Nephron (organoid): ENCODE data around the gene CC2D2A.
A peak's percentile ranks its signal among the peaks of the same experiment; 100 is the strongest.

Experiments
- H3K27ac Mint-ChIP-seq, 3 experiments: 2 replicates each; pipeline ENCODE4 v1.8.0; 2020; ENCODE audit warnings: mixed read lengths in 3 of 3, mild to moderate bottlenecking in 2 of 3, moderate library complexity in 1 of 3
- H3K27me3 Mint-ChIP-seq: 2 replicates; pipeline ENCODE4 v1.8.0; 2021; ENCODE audit warnings: low read depth, mild to moderate bottlenecking, moderate library complexity, mixed read lengths
- H3K36me3 Mint-ChIP-seq: 2 replicates; pipeline ENCODE4 v1.8.0; 2020; ENCODE audit warnings: low read depth, mixed read lengths
- H3K4me1 Mint-ChIP-seq: 2 replicates; pipeline ENCODE4 v1.8.0; 2020; ENCODE audit warnings: mixed read lengths
- H3K4me3 Mint-ChIP-seq, 3 experiments: 2 replicates each; pipeline ENCODE4 v1.8.0; 2020; ENCODE audit warnings: mild to moderate bottlenecking in 3 of 3, mixed read lengths in 3 of 3, moderate library complexity in 2 of 3
- H3K9me3 Mint-ChIP-seq: 2 replicates; pipeline ENCODE4 v1.8.0; 2020; ENCODE audit warnings: mixed read lengths
- TF ChIP-seq, protein P1 (sequence below), 3 experiments: fragments of 200-600 bp; sonication (generic); IDR thresholded peaks; one replicate each; pipeline ENCODE4 v1.5.0; 2021; ENCODE audit warnings: antibody characterized with exemption in 3 of 3; ENCODE audit not compliant: unreplicated experiment in 3 of 3

CC2D2A gene

DNA sequence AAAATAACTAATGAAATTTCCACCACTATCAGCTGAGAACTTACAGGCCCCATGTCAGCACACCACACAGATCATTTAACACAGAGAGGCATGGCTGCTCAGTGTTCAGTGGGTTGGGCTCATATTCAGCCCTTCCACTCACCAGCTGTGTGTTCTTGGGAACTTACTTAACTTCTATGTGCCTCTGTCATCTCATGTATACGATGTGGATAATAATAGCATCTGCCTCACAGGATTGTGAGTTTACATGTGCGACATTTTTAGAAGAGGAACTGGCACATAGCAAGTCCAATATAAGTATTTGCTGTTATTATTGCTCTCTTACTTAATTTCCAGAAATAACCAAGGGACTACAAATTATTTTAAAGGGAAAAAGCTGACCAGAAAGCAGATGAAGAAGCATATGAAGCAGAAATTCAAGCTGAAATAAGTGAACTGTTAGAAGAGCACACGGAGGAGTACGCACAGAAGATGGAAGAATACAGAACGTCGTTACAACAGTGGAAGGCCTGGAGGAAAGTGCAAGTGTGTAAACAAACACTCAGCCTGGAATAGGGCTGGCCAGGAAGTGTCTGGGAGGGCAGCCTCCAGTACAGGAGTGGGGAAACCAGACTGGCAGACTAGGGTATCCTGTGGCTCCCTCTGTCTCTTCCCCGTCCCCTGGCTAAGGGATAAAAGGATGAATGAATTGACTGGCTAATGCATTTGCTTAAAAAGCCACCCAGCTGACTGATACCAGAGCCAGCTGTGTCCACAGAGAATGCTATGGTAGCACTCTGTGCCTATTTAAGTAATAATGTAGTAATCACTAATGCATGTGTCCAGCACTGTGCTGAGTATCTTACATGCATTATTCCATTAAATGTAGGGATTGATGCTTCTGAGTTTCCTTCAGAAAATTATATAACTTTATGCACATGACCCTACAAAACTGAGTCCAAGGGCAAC, 67.1 kb downstream of the CC2D2A start:
- Mint-ChIP-seq H3K27me3 (no peaks in the 10 kb centered on the region), H3K4me1 (peaks cover 11% of the 10 kb centered on the region), H3K36me3 (peaks cover 39% of the 10 kb centered on the region), H3K4me3 (no peak overlapping the region), H3K9me3 (no peaks in the 10 kb centered on the region), H3K27ac (peak overlapping the region in 1 of 3 experiments; percentile 5)
- TF ChIP-seq, protein P1, sequence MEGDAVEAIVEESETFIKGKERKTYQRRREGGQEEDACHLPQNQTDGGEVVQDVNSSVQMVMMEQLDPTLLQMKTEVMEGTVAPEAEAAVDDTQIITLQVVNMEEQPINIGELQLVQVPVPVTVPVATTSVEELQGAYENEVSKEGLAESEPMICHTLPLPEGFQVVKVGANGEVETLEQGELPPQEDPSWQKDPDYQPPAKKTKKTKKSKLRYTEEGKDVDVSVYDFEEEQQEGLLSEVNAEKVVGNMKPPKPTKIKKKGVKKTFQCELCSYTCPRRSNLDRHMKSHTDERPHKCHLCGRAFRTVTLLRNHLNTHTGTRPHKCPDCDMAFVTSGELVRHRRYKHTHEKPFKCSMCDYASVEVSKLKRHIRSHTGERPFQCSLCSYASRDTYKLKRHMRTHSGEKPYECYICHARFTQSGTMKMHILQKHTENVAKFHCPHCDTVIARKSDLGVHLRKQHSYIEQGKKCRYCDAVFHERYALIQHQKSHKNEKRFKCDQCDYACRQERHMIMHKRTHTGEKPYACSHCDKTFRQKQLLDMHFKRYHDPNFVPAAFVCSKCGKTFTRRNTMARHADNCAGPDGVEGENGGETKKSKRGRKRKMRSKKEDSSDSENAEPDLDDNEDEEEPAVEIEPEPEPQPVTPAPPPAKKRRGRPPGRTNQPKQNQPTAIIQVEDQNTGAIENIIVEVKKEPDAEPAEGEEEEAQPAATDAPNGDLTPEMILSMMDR (IDR thresholded peaks at IDR 0.05; ENCODE audit: unreplicated experiment in 3 of 3) = no peak

- TF ChIP-seq, protein P1 (IDR thresholded peaks at IDR 0.05; ENCODE audit: unreplicated experiment in 3 of 3) = no peak
- H3K4me3 Mint-ChIP-seq = no peak overlapping the region
- no peaks in the 10 kb centered on the region for H3K9me3 Mint-ChIP-seq
- H3K27me3 Mint-ChIP-seq = no peaks in the 10 kb centered on the region
- peaks cover under 1% of the 10 kb centered on the region for H3K4me1 Mint-ChIP-seq
- H3K27ac Mint-ChIP-seq = no peak overlapping the region
- peaks cover 53% of the 10 kb centered on the region for H3K36me3 Mint-ChIP-seq
Measured at GRCh38 chr4:15541941-15542340, 72.3 kb downstream of the CC2D2A start.

DNA sequence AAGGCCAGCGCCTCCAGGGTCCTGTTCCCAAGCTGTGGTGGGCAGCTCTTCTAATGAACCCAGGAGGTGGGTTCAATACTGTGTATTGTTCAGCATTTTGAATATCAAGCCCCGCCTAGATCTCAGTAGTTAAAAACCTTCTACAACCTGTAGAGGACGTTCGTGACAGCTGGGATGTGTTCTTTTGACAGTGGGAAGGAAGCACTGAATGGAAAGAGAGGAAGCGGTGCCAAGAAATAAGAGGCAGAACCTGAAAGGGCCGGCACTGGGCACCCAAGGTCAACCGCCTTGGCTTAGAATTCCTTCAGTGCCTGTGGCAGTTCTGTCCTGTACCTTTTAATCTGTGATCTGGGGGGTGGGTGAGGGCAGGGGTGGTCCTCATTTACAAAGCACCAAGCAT, 73.1 kb downstream of the CC2D2A start:
- Mint-ChIP-seq H3K4me3 (no peak overlapping the region), H3K27me3 (no peaks in the 10 kb centered on the region), H3K9me3 (no peaks in the 10 kb centered on the region), H3K27ac (no peak overlapping the region), H3K4me1 (no peaks in the 10 kb centered on the region), H3K36me3 (peaks cover 49% of the 10 kb centered on the region)
- TF ChIP-seq, protein P1 (IDR thresholded peaks at IDR 0.05; ENCODE audit: unreplicated experiment in 3 of 3) = no peak

- Mint-ChIP-seq H3K4me3 (peak overlapping the region in 1 of 3 experiments; percentile 18), H3K9me3 (no peaks in the 10 kb centered on the region), H3K27ac (peak overlapping the region; percentile 35 to 84 (median 82)), H3K4me1 (no peaks in the 10 kb centered on the region), H3K27me3 (no peaks in the 10 kb centered on the region), H3K36me3 (peaks cover 46% of the 10 kb centered on the region)
- TF ChIP-seq, protein P1 (IDR thresholded peaks at IDR 0.05; ENCODE audit: unreplicated experiment in 3 of 3) = no peak
Measured at GRCh38 chr4:15543537-15544247, 74.0 kb downstream of the CC2D2A start.

GRCh38 chr4:15544248-15544729, 74.6 kb downstream of the CC2D2A start:
- Mint-ChIP-seq H3K36me3 (peaks cover 46% of the 10 kb centered on the region), H3K4me3 (peak overlapping the region in 1 of 3 experiments; percentile 18), H3K27me3 (no peaks in the 10 kb centered on the region), H3K9me3 (no peaks in the 10 kb centered on the region), H3K4me1 (no peaks in the 10 kb centered on the region), H3K27ac (peak overlapping the region; percentile 35 to 84 (median 82))
- TF ChIP-seq, protein P1 (IDR thresholded peaks at IDR 0.05; ENCODE audit: unreplicated experiment in 3 of 3) = no peak
